ENCODE data around the gene FKBP4.

The FKBP4 gene

DNA sequence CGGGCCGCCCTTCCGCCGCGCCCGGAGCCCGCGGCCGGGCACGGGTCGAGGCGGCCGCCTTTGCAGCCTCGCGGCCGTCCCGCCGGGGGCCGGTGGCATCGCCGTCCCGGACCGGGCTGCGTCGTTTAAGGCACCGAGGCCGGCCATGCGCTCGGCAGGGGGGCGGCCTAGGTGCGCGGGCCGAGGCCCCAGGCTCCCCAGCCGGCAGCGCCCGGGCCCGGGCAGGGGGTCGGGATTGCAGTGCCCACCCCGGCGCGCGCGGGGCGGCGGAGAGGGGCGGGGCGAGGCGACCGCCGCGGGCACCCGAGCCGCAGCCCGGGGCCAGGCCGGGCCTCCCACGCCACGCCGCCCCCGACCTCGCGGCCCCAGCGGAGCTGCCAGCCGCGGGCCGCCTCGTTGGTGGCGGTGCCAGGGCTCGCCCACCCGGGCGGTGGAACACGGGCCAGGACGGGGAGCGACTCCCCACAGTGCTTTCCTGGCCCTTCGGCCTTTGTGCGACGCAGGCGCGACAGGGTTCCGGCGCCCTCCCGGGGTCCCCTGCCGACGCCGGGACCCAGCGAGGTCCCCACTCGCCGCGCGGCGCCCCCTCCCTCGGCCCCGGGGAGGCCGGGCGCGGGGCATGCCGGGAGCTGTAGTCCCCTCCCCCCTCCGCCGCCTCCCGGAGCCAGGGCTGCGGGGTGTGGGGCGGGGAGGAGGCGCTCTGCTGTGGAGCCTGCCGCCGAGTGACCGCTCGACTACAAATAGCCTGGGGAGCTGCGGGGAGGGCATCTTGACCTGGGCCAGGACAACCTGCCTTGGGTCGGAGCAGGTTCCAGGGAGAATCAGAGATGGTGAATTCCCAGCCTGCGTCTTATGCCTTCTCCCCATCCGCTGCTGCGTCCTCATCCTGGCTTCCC is 769 bp downstream of the FKBP4 start:
- Histone ChIP-seq H4K8ac (ENCODE audit: low read length) (peak overlapping the region; percentile 48), H3K36me3 (ENCODE audit: control insufficient read depth in 1 of 2, insufficient read depth in 2 of 2, low read depth in 1 of 2, low read length in 2 of 2) (peaks cover 25 to 34% of the 10 kb centered on the region in 2 experiments), H2AFZ (ENCODE audit: low read depth, low read length) (peak overlapping the region; percentile 95), H3K4me2 (ENCODE audit: low read length, poor library complexity, severe bottlenecking) (peak overlapping the region; percentile 66), H3K4me3 (ENCODE audit: insufficient read depth in 1 of 2, low read depth in 1 of 2, low read length in 2 of 2) (peak overlapping the region; percentile 87), H2BK5ac (ENCODE audit: low read depth, low read length, poor library complexity, severe bottlenecking) (peak overlapping the region; percentile 37), H3K27ac (ENCODE audit: low read length, poor library complexity, severe bottlenecking) (no peak overlapping the region), H3K23ac (ENCODE audit: low read length in 2 of 2) (peak overlapping the region in 1 of 2 experiments; percentile 61), H3K18ac (ENCODE audit: low read depth in 1 of 2, low read length in 2 of 2) (peak overlapping the region; percentile 82 to 90), H2BK12ac (ENCODE audit: low read length in 2 of 2) (no peak overlapping the region), H3K27me3 (ENCODE audit: control insufficient read depth in 1 of 2, insufficient read depth in 1 of 2, low read length in 2 of 2) (peaks cover 0 to 9% of the 10 kb centered on the region in 2 experiments), H3K4ac (ENCODE audit: low read depth in 1 of 2, low read length in 2 of 2) (peak overlapping the region; percentile 58 to 86), H3K4me1 (ENCODE audit: control insufficient read depth, insufficient read depth, low read depth, low read length) (peaks cover 8% of the 10 kb centered on the region), H3K14ac (ENCODE audit: low read length in 2 of 2) (peak overlapping the region in 1 of 2 experiments; percentile 69), H2AK5ac (ENCODE audit: low read length, severe bottlenecking) (no peak overlapping the region), H2BK120ac (ENCODE audit: low read depth, low read length) (peak overlapping the region; percentile 88), H3K9ac (ENCODE audit: low read length) (peak overlapping the region; percentile 88), H3K9me3 (ENCODE audit: control insufficient read depth, low read length) (no peaks in the 10 kb centered on the region), H2BK15ac (ENCODE audit: low read depth, poor library complexity, severe bottlenecking) (peak overlapping the region; percentile 94), H4K91ac (ENCODE audit: low read length) (peak overlapping the region; percentile 30), H3K79me1 (replicated peaks; ENCODE audit: low read length, poor library complexity, severe bottlenecking) (peaks cover 26% of the 10 kb centered on the region)
- peak; percentile 70 for DNase-seq
- under 1% methylated on average over 64 of the region's 111 CpGs for WGBS

DNA sequence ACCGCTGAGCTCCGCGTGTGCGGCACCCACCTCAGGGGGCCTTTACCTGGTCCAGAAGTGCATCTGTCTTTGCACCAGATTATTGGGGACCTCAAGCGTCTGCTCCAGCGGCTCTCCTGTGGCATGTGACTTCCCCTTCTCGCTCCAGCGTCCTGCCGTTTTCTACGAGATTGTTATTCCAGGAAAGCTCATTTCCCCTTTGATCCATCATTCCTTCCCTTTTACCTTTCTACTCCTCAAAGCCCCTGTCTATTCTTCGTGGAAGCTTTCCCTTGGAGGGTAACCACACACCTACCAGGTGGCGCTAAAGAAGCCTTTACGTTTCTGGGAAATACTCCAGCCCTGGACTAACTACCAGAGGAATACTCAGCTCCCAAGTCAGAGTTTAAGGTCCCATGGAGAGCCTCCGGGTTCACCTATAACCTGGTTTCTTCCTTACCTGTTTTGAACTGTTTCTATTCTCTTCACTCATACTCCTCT is 1.5 kb downstream of the FKBP4 start:
- Histone ChIP-seq H3K4me3 (ENCODE audit: insufficient read depth in 1 of 2, low read depth in 1 of 2, low read length in 2 of 2) (peak overlapping the region; percentile 87), H4K8ac (ENCODE audit: low read length) (no peak overlapping the region), H3K9me3 (ENCODE audit: control insufficient read depth, low read length) (no peaks in the 10 kb centered on the region), H2BK12ac (ENCODE audit: low read length in 2 of 2) (no peak overlapping the region), H4K91ac (ENCODE audit: low read length) (peak overlapping the region; percentile 30), H3K23ac (ENCODE audit: low read length in 2 of 2) (peak overlapping the region in 1 of 2 experiments; percentile 61), H3K14ac (ENCODE audit: low read length in 2 of 2) (peak overlapping the region in 1 of 2 experiments; percentile 69), H3K4me2 (ENCODE audit: low read length, poor library complexity, severe bottlenecking) (peak overlapping the region; percentile 66), H3K4ac (ENCODE audit: low read depth in 1 of 2, low read length in 2 of 2) (peak overlapping the region in 1 of 2 experiments; percentile 59), H2AFZ (ENCODE audit: low read depth, low read length) (peak overlapping the region; percentile 95), H3K18ac (ENCODE audit: low read depth in 1 of 2, low read length in 2 of 2) (peak overlapping the region in 1 of 2 experiments; percentile 90), H3K79me1 (replicated peaks; ENCODE audit: low read length, poor library complexity, severe bottlenecking) (peaks cover 30% of the 10 kb centered on the region), H2BK5ac (ENCODE audit: low read depth, low read length, poor library complexity, severe bottlenecking) (no peak overlapping the region), H3K27ac (ENCODE audit: low read length, poor library complexity, severe bottlenecking) (no peak overlapping the region), H3K27me3 (ENCODE audit: control insufficient read depth in 1 of 2, insufficient read depth in 1 of 2, low read length in 2 of 2) (peaks cover 0 to 9% of the 10 kb centered on the region in 2 experiments), H2BK15ac (ENCODE audit: low read depth, poor library complexity, severe bottlenecking) (no peak overlapping the region), H2BK120ac (ENCODE audit: low read depth, low read length) (no peak overlapping the region), H3K36me3 (ENCODE audit: control insufficient read depth in 1 of 2, insufficient read depth in 2 of 2, low read depth in 1 of 2, low read length in 2 of 2) (peaks cover 31 to 41% of the 10 kb centered on the region in 2 experiments), H2AK5ac (ENCODE audit: low read length, severe bottlenecking) (no peak overlapping the region), H3K9ac (ENCODE audit: low read length) (peak overlapping the region; percentile 88), H3K4me1 (ENCODE audit: control insufficient read depth, insufficient read depth, low read depth, low read length) (peaks cover 8% of the 10 kb centered on the region)
- 12% methylated on average over 14 of the region's 14 CpGs for WGBS
- DNase-seq = peak; percentile 18

DNA sequence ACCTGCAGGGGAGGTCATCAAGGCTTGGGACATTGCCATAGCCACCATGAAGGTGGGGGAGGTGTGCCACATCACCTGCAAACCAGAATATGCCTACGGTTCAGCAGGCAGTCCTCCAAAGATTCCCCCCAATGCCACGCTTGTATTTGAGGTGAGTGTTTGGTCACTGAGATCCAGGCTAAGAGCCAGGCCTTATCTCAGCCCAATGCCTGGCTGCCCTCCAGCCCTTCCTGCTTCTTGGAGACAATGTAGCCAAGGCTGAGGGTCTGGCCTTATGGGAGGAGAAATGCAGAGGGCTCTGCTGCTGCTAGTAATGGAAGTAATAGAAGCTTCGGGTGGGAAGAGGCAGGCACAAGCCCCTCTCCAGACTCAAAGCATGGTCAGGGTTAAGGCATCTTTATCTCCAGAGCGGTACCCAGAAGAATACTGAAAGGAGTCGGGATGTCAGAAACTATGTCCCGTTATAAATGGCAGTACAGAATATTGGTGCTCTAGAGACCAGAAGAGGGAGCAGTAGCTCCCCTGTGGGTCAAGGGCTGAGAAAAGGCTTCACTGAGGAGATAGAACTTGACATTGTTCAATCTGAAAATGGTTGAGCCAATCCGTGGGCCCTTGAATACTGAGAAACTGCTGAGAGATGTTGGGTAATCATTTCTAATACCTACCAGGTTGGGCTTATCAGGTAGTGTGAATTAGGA is 3.1 kb downstream of the FKBP4 start:
- no peak overlapping the region for H2AFZ ChIP-seq (ENCODE audit: low read depth, low read length)
- H4K91ac ChIP-seq (ENCODE audit: low read length) = no peak overlapping the region
- H3K9me3 ChIP-seq (ENCODE audit: control insufficient read depth, low read length) = no peaks in the 10 kb centered on the region
- no peak overlapping the region for H2BK5ac ChIP-seq (ENCODE audit: low read depth, low read length, poor library complexity, severe bottlenecking)
- H3K4ac ChIP-seq (ENCODE audit: low read depth in 1 of 2, low read length in 2 of 2) = no peak overlapping the region
- H2BK15ac ChIP-seq (ENCODE audit: low read depth, poor library complexity, severe bottlenecking) = no peak overlapping the region
- H3K4me1 ChIP-seq (ENCODE audit: control insufficient read depth, insufficient read depth, low read depth, low read length) = peaks cover 8% of the 10 kb centered on the region
- no peak overlapping the region for H3K23ac ChIP-seq (ENCODE audit: low read length in 2 of 2)
- peaks cover 0 to 8% of the 10 kb centered on the region in 2 experiments for H3K27me3 ChIP-seq (ENCODE audit: control insufficient read depth in 1 of 2, insufficient read depth in 1 of 2, low read length in 2 of 2)
- H3K27ac ChIP-seq (ENCODE audit: low read length, poor library complexity, severe bottlenecking) = no peak overlapping the region
- H2BK120ac ChIP-seq (ENCODE audit: low read depth, low read length) = no peak overlapping the region
- H3K4me3 ChIP-seq (ENCODE audit: insufficient read depth in 1 of 2, low read depth in 1 of 2, low read length in 2 of 2) = no peak overlapping the region
- H4K8ac ChIP-seq (ENCODE audit: low read length) = no peak overlapping the region
- H3K36me3 ChIP-seq (ENCODE audit: control insufficient read depth in 1 of 2, insufficient read depth in 2 of 2, low read depth in 1 of 2, low read length in 2 of 2) = peaks cover 41 to 56% of the 10 kb centered on the region in 2 experiments
- WGBS = 95% methylated on average over 7 of the region's 7 CpGs
- no peak overlapping the region for H2BK12ac ChIP-seq (ENCODE audit: low read length in 2 of 2)
- peaks cover 30% of the 10 kb centered on the region for H3K79me1 ChIP-seq (replicated peaks; ENCODE audit: low read length, poor library complexity, severe bottlenecking)
- H3K9ac ChIP-seq (ENCODE audit: low read length) = no peak overlapping the region
- peak; percentile 28 for DNase-seq
- no peak overlapping the region for H3K14ac ChIP-seq (ENCODE audit: low read length in 2 of 2)
- H2AK5ac ChIP-seq (ENCODE audit: low read length, severe bottlenecking) = no peak overlapping the region
- H3K18ac ChIP-seq (ENCODE audit: low read depth in 1 of 2, low read length in 2 of 2) = no peak overlapping the region
- no peak overlapping the region for H3K4me2 ChIP-seq (ENCODE audit: low read length, poor library complexity, severe bottlenecking)

Measured in mesenchymal stem cell (in vitro differentiated cells and primary cell).